ENCODE measurements around the gene RSBN1L. TPM values are rescaled to one million over a fixed set of nuclear protein-coding genes. Genes with fewer than 3 reads are reported as not detected.

The RSBN1L gene
- total RNA-seq, 2 experiments from 2014 or later: 24.5 to 27.4 TPM

DNA sequence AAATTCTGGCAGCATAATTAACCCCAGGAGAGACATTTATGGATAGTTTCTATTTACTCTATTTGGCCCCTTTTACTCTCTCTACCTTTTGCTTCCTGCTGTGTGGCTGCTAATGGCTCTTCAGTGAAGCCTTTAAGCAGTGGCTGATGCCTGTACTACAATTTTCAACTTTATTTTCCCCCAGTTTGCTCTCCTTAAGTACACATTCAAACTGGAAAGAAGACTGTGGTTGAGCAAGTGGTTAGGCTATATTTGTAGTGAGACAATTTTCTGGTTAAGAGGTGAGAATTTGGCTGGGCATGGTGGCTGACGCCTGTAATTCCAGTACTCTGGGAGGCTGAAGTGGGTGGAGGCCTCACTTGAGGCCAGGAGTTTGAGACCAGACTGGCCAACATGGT lies 8.5 kb upstream of the RSBN1L start:
- Mint-ChIP-seq H3K4me1 (ENCODE audit: low read depth) (peaks cover 28% of the 10 kb centered on the region), H3K9me3 (ENCODE audit: insufficient read depth) (no peaks in the 10 kb centered on the region), H3K4me3 (peak overlapping the region; percentile 43), H3K36me3 (ENCODE audit: low read depth) (peaks cover 39% of the 10 kb centered on the region), H3K27ac (peak overlapping the region; percentile 80), H3K27me3 (ENCODE audit: low read depth) (no peaks in the 10 kb centered on the region)
- ChIA-PET CTCF (interaction anchor here (1.1 to 1.7 kb wide), 5 partner anchors 8 to 72 kb away, joined by 3 to 9 read pairs (median 4); partner anchors contain the start of gene RSBN1L), POLR2A (interaction anchor here (1.5 kb wide), 1 partner anchor 8 kb away, joined by 4 read pairs; the partner anchor contains the start of gene RSBN1L)
- ATAC-seq (peak; percentile 85), DNase-seq (no peak)

DNA sequence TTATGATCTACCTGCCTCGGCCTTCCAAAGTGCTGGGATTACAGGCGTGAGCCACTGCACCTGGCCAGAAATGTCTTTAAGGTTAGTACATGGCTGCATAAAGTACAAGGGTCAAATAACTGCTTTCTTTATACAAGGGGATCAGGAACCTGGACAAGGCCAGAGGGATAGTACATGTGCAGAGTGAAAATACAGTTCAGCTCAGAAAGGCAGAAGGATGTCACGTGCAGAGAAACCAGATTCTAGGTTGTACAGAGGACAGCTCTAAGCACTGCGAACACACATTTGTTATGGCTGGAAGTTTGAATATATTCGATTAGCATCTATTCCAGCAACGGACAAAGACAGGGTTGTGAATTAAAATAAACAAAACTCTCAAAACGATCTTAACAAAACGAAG lies 6.0 kb upstream of the RSBN1L start:
- POLR2A ChIA-PET: no interaction called here
- no peak overlapping the region for H3K4me3 Mint-ChIP-seq
- H3K4me1 Mint-ChIP-seq (ENCODE audit: low read depth): peaks cover 35% of the 10 kb centered on the region
- no peak for ATAC-seq
- no peak overlapping the region for H3K27ac Mint-ChIP-seq
- no peaks in the 10 kb centered on the region for H3K9me3 Mint-ChIP-seq (ENCODE audit: insufficient read depth)
- H3K36me3 Mint-ChIP-seq (ENCODE audit: low read depth): peaks cover 34% of the 10 kb centered on the region
- DNase-seq: no peak
- H3K27me3 Mint-ChIP-seq (ENCODE audit: low read depth): no peaks in the 10 kb centered on the region
- CTCF ChIA-PET: interaction anchor here (0.8 to 1.7 kb wide), 3 partner anchors 11 to 69 kb away, joined by 3 to 5 read pairs (median 4); no protein-coding TSS in a partner anchor

DNA sequence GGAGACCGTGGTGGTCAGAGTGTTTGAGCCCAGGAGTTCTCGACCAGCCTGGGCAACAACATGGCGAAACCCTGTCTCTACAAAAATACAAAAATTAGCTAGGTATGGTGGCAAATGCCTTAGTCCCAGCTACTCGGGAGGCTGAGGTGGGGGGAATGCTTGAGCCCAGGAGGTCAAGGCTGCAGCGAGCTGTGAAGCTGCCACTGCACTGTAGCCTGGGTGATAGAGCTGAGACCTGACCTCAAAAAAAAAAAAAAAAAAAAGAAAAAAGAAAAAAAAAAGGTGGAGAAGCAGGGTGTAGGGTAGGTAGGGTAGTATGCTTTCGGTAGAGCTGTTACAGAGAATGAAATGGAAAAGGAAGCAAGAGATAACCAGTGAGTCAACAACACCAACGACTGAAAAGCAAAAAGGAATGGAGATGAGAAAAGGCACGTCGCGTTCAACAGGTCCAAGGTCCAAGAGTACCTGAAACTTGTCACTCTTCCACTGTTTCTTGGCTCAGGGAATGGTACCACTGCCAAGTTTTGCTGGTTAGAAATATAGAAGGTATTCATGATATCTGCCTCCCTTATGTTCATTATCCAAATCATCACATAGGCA lies 4.3 kb upstream of the RSBN1L start:
- peaks cover 32% of the 10 kb centered on the region for H3K36me3 Mint-ChIP-seq (ENCODE audit: low read depth)
- no peak overlapping the region for H3K4me3 Mint-ChIP-seq
- DNase-seq: no peak
- no peak for ATAC-seq
- H3K27me3 Mint-ChIP-seq (ENCODE audit: low read depth): no peaks in the 10 kb centered on the region
- H3K9me3 Mint-ChIP-seq (ENCODE audit: insufficient read depth): no peaks in the 10 kb centered on the region
- peaks cover 32% of the 10 kb centered on the region for H3K4me1 Mint-ChIP-seq (ENCODE audit: low read depth)
- H3K27ac Mint-ChIP-seq: no peak overlapping the region
- CTCF ChIA-PET: interaction anchor here (1.2 kb wide), 1 partner anchor 34 kb away, joined by 3 read pairs; no protein-coding TSS in a partner anchor
- POLR2A ChIA-PET: no interaction called here

GRCh38 chr7:77693830-77694583 lies 2.3 kb upstream of the RSBN1L start:
- no peak for DNase-seq
- ATAC-seq: no peak
- ChIA-PET CTCF (no interaction called here), POLR2A (interaction anchor here (0.7 kb wide), 1 partner anchor 1383 kb away, joined by 3 read pairs; no protein-coding TSS in a partner anchor)
- H3K36me3 Mint-ChIP-seq (ENCODE audit: low read depth): peaks cover 25% of the 10 kb centered on the region
- H3K27me3 Mint-ChIP-seq (ENCODE audit: low read depth): no peaks in the 10 kb centered on the region
- peaks cover 28% of the 10 kb centered on the region for H3K4me1 Mint-ChIP-seq (ENCODE audit: low read depth)
- H3K27ac Mint-ChIP-seq: no peak overlapping the region
- H3K4me3 Mint-ChIP-seq: no peak overlapping the region
- no peaks in the 10 kb centered on the region for H3K9me3 Mint-ChIP-seq (ENCODE audit: insufficient read depth)

- POLR2A ChIA-PET: interaction anchor here (0.8 to 2.3 kb wide), 11 partner anchors 8 to 449 kb away, joined by 3 to 9 read pairs (median 4); no protein-coding TSS in a partner anchor
- CTCF ChIA-PET: interaction anchor here (0.8 to 3.4 kb wide), 14 partner anchors 9 to 239 kb away, joined by 3 to 16 read pairs (median 4); partner anchors contain the start of genes PHTF2 and TMEM60
- Mint-ChIP-seq H3K27ac (peak overlapping the region; percentile 96), H3K4me3 (peak overlapping the region; percentile 98), H3K27me3 (ENCODE audit: low read depth) (no peaks in the 10 kb centered on the region), H3K36me3 (ENCODE audit: low read depth) (peaks cover 35% of the 10 kb centered on the region), H3K4me1 (ENCODE audit: low read depth) (peaks cover 45% of the 10 kb centered on the region), H3K9me3 (ENCODE audit: insufficient read depth) (peaks cover 3% of the 10 kb centered on the region)
- DNase-seq (peak; percentile 66), ATAC-seq (peak; percentile 49)
Observed at GRCh38 chr7:77696643-77697534, 630 bp downstream of the RSBN1L start.

GRCh38 chr7:77697535-77697831 lies 1.2 kb downstream of the RSBN1L start:
- Mint-ChIP-seq H3K27me3 (ENCODE audit: low read depth) (no peaks in the 10 kb centered on the region), H3K27ac (peak overlapping the region; percentile 96), H3K4me1 (ENCODE audit: low read depth) (peaks cover 47% of the 10 kb centered on the region), H3K4me3 (peak overlapping the region; percentile 98), H3K36me3 (ENCODE audit: low read depth) (peaks cover 34% of the 10 kb centered on the region), H3K9me3 (ENCODE audit: insufficient read depth) (peaks cover 3% of the 10 kb centered on the region)
- no peak for ATAC-seq
- POLR2A ChIA-PET: interaction anchor here (1.0 to 2.3 kb wide), 4 partner anchors 10 to 450 kb away, joined by 3 to 9 read pairs (median 4); no protein-coding TSS in a partner anchor
- CTCF ChIA-PET: interaction anchor here (0.8 to 3.4 kb wide), 12 partner anchors 10 to 238 kb away, joined by 3 to 16 read pairs (median 4); partner anchors contain the start of genes PHTF2 and TMEM60
- DNase-seq: no peak

- peaks cover 50% of the 10 kb centered on the region for H3K4me1 Mint-ChIP-seq (ENCODE audit: low read depth)
- DNase-seq (no peak), ATAC-seq (no peak)
- peak overlapping the region; percentile 96 for H3K27ac Mint-ChIP-seq
- H3K36me3 Mint-ChIP-seq (ENCODE audit: low read depth): peaks cover 37% of the 10 kb centered on the region
- H3K4me3 Mint-ChIP-seq: peak overlapping the region; percentile 98
- peaks cover 3% of the 10 kb centered on the region for H3K9me3 Mint-ChIP-seq (ENCODE audit: insufficient read depth)
- POLR2A ChIA-PET: interaction anchor here (1.0 to 1.1 kb wide), 2 partner anchors 9 to 11 kb away, joined by 3 to 4 read pairs; no protein-coding TSS in a partner anchor
- CTCF ChIA-PET: interaction anchor here (0.6 to 3.4 kb wide), 14 partner anchors 10 to 343 kb away, joined by 3 to 16 read pairs (median 4); partner anchors contain the start of genes PHTF2 and TMEM60
- H3K27me3 Mint-ChIP-seq (ENCODE audit: low read depth): no peaks in the 10 kb centered on the region
Observed at GRCh38 chr7:77698042-77698625, 1.9 kb downstream of the RSBN1L start.

DNA sequence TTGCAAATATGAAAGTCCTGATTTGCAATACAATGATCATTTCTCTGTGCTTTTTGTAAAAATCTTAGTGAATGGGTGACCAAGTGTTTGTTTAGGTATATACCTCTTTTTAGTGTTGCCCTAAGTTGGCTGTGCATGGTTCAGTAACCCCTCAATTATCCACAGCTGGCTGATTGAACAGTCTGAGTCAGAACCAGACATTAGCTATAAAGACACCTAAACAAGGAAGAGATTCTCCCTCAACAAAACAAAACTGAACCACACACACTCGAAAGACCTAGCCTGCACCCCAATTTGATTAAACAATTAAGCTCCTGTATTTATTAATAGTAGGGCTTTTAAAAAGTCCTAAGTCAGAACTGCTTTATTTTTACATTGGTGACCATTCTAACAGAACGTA lies 2.8 kb downstream of the RSBN1L start:
- CTCF ChIA-PET: interaction anchor here (1.0 to 1.5 kb wide), 2 partner anchors 8 to 47 kb away, joined by 3 read pairs; no protein-coding TSS in a partner anchor
- no peak overlapping the region for H3K27ac Mint-ChIP-seq
- peaks cover 3% of the 10 kb centered on the region for H3K9me3 Mint-ChIP-seq (ENCODE audit: insufficient read depth)
- DNase-seq (no peak), ATAC-seq (no peak)
- POLR2A ChIA-PET: interaction anchor here (0.6 kb wide), 1 partner anchor 18 kb away, joined by 3 read pairs; no protein-coding TSS in a partner anchor
- H3K4me1 Mint-ChIP-seq (ENCODE audit: low read depth): peaks cover 48% of the 10 kb centered on the region
- peak overlapping the region; percentile 98 for H3K4me3 Mint-ChIP-seq
- peaks cover 33% of the 10 kb centered on the region for H3K36me3 Mint-ChIP-seq (ENCODE audit: low read depth)
- H3K27me3 Mint-ChIP-seq (ENCODE audit: low read depth): no peaks in the 10 kb centered on the region

DNA sequence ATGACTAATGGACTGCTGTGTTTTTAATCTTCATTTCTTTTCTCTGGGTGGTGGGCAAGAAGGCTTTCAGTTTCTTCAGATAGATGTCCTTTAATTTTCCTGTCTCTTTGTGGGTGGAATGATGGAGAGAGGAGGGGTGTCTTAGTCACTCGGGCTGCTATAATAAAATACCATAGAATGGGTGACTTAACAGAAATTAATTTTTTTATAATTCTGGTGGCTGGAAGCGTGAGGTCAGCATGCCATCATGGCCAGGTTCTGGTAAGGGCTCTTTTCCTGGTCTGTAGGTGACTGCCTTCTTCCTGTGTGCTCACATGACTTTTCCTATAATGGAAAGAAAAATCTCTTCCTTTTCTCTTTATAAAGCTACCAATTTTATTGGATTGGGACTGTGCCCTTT lies 6.3 kb downstream of the RSBN1L start:
- peaks cover 3% of the 10 kb centered on the region for H3K9me3 Mint-ChIP-seq (ENCODE audit: insufficient read depth)
- no peak overlapping the region for H3K4me3 Mint-ChIP-seq
- ATAC-seq (no peak), DNase-seq (no peak)
- H3K27me3 Mint-ChIP-seq (ENCODE audit: low read depth): no peaks in the 10 kb centered on the region
- peak overlapping the region; percentile 63 for H3K27ac Mint-ChIP-seq
- H3K4me1 Mint-ChIP-seq (ENCODE audit: low read depth): peaks cover 44% of the 10 kb centered on the region
- ChIA-PET CTCF (interaction anchor here (0.8 to 2.0 kb wide), 3 partner anchors 12 to 53 kb away, joined by 3 to 7 read pairs (median 3); no protein-coding TSS in a partner anchor), POLR2A (no interaction called here)
- peaks cover 30% of the 10 kb centered on the region for H3K36me3 Mint-ChIP-seq (ENCODE audit: low read depth)

- Mint-ChIP-seq H3K4me1 (ENCODE audit: low read depth) (peaks cover 43% of the 10 kb centered on the region), H3K36me3 (ENCODE audit: low read depth) (peaks cover 32% of the 10 kb centered on the region), H3K4me3 (no peak overlapping the region), H3K27me3 (ENCODE audit: low read depth) (no peaks in the 10 kb centered on the region), H3K27ac (no peak overlapping the region), H3K9me3 (ENCODE audit: insufficient read depth) (peaks cover 3% of the 10 kb centered on the region)
- CTCF ChIA-PET: interaction anchor here (0.6 to 2.0 kb wide), 4 partner anchors 25 to 54 kb away, joined by 3 to 7 read pairs (median 3); no protein-coding TSS in a partner anchor
- POLR2A ChIA-PET: no interaction called here
- DNase-seq: no peak
- ATAC-seq: no peak
Observed at GRCh38 chr7:77702968-77703472, 6.8 kb downstream of the RSBN1L start.

All from activated CD8-positive, alpha-beta T cell treated with anti-CD3 and anti-CD28 coated beads, Interleukin-2, amount 10 ng/mL, durations not matched to agents 7 days and 5 days (primary cell).